Measurements from ENCODE around the gene MED31.
"Not testable (repeated sequence)": the region's sequence is repeated elsewhere in the genome, so short reads cannot be mapped to it uniquely, and the experiment has no call there.

The MED31 gene

GRCh38 chr17:6608321-6608720 is 43.1 kb downstream of the MED31 start:
- no peak for DNase-seq

DNA sequence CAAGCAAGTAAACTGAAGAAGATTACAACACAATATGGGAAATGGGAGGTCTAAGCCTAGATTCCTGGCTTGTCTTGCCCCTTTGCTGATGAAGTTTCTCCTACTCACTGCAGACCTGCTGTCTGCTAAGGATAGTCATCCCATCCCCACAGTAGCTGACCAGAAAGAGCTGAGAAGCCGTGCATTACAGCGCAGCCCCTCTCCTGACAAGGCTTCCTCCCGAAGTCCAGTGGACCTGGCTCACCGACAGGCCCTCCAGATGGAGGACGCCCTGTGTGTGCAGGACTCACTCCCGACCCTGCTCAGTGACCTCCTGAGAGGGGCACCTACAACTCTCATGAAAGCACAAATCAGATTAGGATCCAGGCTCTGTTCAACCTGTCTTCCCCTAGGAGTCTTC is 46.3 kb downstream of the MED31 start:
- DNase-seq: no peak

DNA sequence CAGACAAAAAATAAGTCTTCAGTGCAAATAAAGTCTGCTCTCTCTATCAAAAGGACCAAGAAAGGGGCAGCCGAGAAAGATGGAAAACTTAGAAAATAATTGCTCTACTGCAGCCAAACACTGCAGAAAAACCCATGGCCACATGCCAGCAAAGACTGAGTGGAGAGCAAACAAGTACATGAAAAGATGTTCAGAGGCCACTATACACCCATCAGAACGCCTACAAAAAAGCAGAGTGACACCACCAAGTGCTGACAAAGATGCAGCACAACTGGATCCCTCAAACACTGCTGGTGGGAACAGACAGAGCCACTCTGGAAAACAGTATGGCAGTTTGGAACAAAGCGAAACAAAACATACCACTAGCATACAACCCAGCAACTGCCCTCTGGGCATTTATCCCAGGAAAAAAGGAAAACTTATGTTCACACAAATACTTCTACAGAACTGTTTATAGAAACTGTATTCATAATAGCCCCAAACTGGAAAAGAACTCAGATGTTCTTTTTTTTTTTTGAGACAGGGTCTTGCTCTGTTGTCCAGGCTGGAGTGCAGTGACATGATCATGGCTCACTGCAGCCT is 47.6 kb downstream of the MED31 start:
- no peak for DNase-seq

- DNase-seq: no peak
Measured at GRCh38 chr17:6602141-6602540, 49.3 kb downstream of the MED31 start.

GRCh38 chr17:6599364-6599763 is 52.0 kb downstream of the MED31 start:
- no peak for DNase-seq

- no peak for DNase-seq
Measured at GRCh38 chr17:6597727-6598126, 53.7 kb downstream of the MED31 start.

DNA sequence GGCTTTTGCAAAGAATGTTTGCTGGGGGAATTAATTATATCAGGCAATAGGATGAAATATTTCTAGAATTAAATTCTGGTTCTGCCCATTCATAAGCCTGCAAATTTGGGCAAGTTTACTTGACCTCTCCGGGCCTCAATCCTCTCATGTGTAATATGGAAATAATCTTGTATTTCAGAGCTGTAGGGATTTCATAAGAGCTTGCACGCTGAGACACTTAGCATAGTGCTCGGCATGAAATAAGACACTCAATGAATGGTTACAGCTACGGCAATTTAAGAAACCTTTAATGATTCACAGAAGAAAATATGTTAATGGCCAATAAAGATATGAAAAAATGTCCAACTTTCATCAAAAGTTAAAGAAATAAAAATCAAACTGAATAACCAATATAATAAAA is 54.5 kb downstream of the MED31 start:
- no peak for DNase-seq

- no peak for DNase-seq
Measured at GRCh38 chr17:6596511-6596910, 54.9 kb downstream of the MED31 start.

- DNase-seq: no peak
Measured at GRCh38 chr17:6596081-6596480, 55.3 kb downstream of the MED31 start.

DNA sequence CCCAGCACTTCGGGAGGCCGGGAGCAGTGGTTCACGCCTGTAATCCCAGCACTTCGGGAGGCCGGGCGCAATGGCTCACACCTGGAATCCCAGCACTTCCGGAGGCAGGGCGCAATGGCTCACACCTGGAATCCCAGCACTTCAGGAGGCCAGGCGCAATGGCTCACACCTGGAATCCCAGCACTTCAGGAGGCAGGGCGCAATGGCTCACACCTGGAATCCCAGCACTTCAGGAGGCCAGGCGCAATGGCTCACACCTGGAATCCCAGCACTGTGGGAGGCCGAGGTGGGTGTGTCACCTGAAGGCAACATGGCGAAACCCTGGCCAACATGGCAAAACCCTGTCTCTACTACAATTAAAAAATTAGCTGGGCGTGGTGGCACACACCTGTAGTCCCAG is 58.0 kb downstream of the MED31 start:
- DNase-seq: not testable (repeated sequence)
